Cardiac muscle cell (in vitro differentiated cells and primary cell): Measurements from ENCODE around the gene PKNOX2. TPM values are rescaled to one million over a fixed set of nuclear protein-coding genes. Genes with fewer than 3 reads are reported as not detected.

Experiments used
- DNase-seq, 2 donors: peaks; one replicate each; pipeline versions ENCODE4 v3.0.0 to v3.0.0-alpha.2; 2010 to 2017; ENCODE audit warnings: low read depth in 1 of 2, low spot score in 1 of 2
- H3K27ac ChIP-seq: fragments of 200-600 bp; sonication (generic); 2 replicates; pipeline ENCODE4 v1.5.1; 2016
- H3K27me3 ChIP-seq: fragments of 200-600 bp; sonication (generic); 2 replicates; pipeline ENCODE4 v1.6.0; 2016; ENCODE audit warnings: control low read depth
- H3K36me3 ChIP-seq: fragments of 200-600 bp; sonication (generic); 2 replicates; pipeline ENCODE4 v1.5.1; 2016; ENCODE audit warnings: control low read depth
- H3K4me1 ChIP-seq: fragments of 200-600 bp; sonication (generic); 2 replicates; pipeline ENCODE4 v1.8.1; 2017; ENCODE audit warnings: low read depth, mild to moderate bottlenecking, mixed run types
- H3K4me3 ChIP-seq: fragments of 200-600 bp; sonication (generic); 2 replicates; pipeline ENCODE4 v1.5.1; 2016; ENCODE audit warnings: mild to moderate bottlenecking
- H3K9me3 ChIP-seq: fragments of 200-600 bp; sonication (generic); 2 replicates; pipeline ENCODE4 v1.5.1; 2017; ENCODE audit warnings: low read depth, mild to moderate bottlenecking, control low read depth
- polyA plus RNA-seq: library from polyadenylated mRNA; unstranded; fragments of >200 nt; fragmentation: Nextera tagmentation; extraction: Ambion mirVana; gene quantifications from 2 replicates; pipeline ENCODE4 v1.2.1, GENCODE V29; 2016
- total RNA-seq: library from RNA; depleted of rRNA; stranded (reverse); fragments of >200 nt; gene quantifications from 2 replicates; pipeline ENCODE4 v1.2.3, GENCODE V29; 2016
- TF ChIP-seq, protein P1 (sequence below): IDR thresholded peaks from 2 replicates; pipeline ENCODE4 v1.5.1; 2012; ENCODE audit warnings: low read depth, mild to moderate bottlenecking, low read length

PKNOX2 gene
- total and polyA plus RNA-seq, 2 experiments from 2014 or later = 2.1 to 6.1 TPM

DNA sequence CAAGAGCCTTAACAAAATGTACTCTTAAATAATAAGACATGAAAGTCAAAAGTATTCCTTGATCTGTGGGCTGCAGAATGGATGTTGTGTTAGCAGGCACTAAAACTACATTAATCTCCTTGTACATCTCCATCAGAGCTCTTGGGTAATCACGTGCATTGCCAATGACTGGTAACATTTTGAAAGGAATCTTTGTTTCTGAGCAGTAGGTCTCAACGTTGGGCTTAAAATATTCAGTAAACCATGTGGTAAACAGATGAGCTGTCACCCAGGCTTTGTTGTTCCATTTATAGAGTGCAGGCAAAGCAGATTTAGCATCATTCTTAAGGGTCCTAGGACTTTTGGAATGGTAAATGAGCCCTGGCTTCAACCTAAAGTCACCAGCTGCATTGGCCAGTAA lies 152.9 kb downstream of the PKNOX2 start:
- DNase-seq = no peak
- Histone ChIP-seq H3K27ac (no peak overlapping the region), H3K4me3 (no peak overlapping the region), H3K4me1 (no peaks in the 10 kb centered on the region), H3K9me3 (no peaks in the 10 kb centered on the region), H3K36me3 (no peaks in the 10 kb centered on the region), H3K27me3 (no peaks in the 10 kb centered on the region)
- TF ChIP-seq, protein P1, sequence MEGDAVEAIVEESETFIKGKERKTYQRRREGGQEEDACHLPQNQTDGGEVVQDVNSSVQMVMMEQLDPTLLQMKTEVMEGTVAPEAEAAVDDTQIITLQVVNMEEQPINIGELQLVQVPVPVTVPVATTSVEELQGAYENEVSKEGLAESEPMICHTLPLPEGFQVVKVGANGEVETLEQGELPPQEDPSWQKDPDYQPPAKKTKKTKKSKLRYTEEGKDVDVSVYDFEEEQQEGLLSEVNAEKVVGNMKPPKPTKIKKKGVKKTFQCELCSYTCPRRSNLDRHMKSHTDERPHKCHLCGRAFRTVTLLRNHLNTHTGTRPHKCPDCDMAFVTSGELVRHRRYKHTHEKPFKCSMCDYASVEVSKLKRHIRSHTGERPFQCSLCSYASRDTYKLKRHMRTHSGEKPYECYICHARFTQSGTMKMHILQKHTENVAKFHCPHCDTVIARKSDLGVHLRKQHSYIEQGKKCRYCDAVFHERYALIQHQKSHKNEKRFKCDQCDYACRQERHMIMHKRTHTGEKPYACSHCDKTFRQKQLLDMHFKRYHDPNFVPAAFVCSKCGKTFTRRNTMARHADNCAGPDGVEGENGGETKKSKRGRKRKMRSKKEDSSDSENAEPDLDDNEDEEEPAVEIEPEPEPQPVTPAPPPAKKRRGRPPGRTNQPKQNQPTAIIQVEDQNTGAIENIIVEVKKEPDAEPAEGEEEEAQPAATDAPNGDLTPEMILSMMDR = no peak

DNA sequence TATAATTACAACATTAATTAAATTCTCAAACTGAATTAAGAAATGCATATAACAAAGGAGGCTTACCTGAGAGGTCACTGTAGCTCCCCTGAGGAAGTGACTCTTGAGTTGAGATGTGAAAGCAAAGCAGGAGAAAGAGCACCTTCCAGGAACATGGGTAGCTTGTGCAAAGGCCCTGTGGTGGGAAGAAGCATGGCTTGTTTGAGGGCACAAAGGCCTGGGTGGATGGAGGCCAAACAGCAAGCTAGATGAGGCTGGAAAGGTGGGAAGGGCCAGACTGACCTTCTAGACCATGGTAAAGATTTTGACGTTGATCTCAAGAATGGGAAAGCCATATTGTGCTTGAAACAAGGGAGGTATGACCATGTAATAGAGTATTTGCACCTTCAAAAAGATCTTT lies 155.1 kb downstream of the PKNOX2 start:
- no peak for DNase-seq

DNA sequence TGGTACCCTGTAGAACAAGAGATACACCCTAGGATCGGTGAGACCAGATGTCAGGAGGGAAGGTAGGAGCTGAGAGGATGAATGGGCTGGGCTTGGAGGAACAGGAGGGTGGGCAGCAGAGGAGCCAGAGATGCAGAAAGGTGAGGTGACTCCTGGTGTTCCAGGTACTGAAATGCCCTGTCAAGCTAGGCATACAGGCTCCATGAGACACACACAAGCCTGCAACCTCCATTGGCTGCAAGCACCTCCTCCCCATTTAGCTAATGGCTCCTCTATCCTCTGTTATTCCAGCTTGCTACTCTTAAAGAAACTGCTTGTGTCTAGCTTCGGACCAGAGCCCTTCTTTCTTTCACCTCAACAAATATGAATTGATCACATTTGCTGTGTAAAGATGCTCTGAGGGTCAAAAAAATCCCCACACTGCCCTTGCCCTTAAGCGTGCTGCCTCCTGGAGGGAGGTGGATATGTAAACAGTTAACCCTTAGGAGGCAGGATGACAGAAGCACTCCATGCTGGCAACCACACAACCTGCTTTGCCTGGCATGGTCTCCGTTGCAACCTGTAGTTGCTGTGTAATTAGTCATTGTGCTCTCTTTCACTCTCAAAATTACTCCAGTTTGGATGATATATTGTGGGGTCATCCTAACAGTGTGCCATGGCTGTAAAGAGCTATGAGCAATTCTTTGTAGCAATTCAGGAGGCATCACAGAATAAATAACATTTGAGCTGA lies 156.0 kb downstream of the PKNOX2 start:
- TF ChIP-seq, protein P1 = no peak
- no peak for DNase-seq
- no peaks in the 10 kb centered on the region for H3K9me3 ChIP-seq
- no peaks in the 10 kb centered on the region for H3K36me3 ChIP-seq
- no peaks in the 10 kb centered on the region for H3K4me1 ChIP-seq
- no peak overlapping the region for H3K27ac ChIP-seq
- no peak overlapping the region for H3K4me3 ChIP-seq
- H3K27me3 ChIP-seq = no peaks in the 10 kb centered on the region

More for the DNA sequence above, 155.1 kb downstream of the PKNOX2 start:
- Histone ChIP-seq H3K36me3 (no peaks in the 10 kb centered on the region), H3K9me3 (no peaks in the 10 kb centered on the region), H3K4me1 (no peaks in the 10 kb centered on the region), H3K27me3 (no peaks in the 10 kb centered on the region), H3K4me3 (no peak overlapping the region), H3K27ac (no peak overlapping the region)
- TF ChIP-seq, protein P1 = no peak

DNA sequence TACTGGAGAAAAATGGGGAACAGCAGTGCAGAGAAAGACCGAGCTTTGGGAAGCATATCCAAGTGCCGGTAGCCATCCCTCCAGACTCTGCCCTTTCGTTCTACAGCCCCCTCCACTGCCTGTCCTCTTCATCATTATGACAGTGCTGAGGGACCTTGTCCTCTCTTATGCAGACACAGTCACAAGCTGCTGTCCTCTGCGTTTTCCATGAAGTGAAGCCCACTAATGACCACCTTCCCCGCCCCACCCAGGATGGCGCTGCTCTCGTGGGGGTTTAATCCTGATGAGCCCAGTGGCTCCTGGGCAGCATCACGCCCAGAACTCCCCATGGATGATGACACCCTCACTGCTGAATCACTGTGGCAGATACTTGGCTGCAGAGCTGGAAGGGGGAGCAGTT lies 157.7 kb downstream of the PKNOX2 start:
- DNase-seq = no peak
- no peaks in the 10 kb centered on the region for H3K36me3 ChIP-seq
- no peak overlapping the region for H3K4me3 ChIP-seq
- no peaks in the 10 kb centered on the region for H3K4me1 ChIP-seq
- H3K9me3 ChIP-seq = no peaks in the 10 kb centered on the region
- no peaks in the 10 kb centered on the region for H3K27me3 ChIP-seq
- TF ChIP-seq, protein P1 = no peak
- no peak overlapping the region for H3K27ac ChIP-seq

DNA sequence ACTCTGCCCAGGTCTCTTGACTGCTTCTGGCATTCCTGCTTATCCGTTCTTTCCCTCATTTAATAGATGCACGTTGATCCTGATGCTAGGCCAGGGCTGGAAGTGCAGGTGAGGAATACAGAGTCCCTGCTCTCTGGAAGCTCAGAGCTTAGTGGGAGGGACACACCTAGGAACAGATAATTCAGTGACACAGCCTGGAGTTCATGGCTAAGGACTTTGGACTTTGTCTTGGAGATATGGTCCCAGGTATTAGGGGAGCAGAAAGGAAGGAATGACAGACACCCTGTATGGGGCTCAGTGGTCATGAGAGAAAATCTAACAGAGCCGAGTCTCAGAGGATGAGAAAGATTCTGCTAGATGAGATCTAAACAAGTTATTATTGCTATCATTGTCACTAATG lies 160.6 kb downstream of the PKNOX2 start:
- Histone ChIP-seq H3K4me3 (no peak overlapping the region), H3K9me3 (no peaks in the 10 kb centered on the region), H3K27ac (no peak overlapping the region), H3K36me3 (no peaks in the 10 kb centered on the region), H3K27me3 (no peaks in the 10 kb centered on the region), H3K4me1 (peaks cover 2% of the 10 kb centered on the region)
- no peak for DNase-seq
- TF ChIP-seq, protein P1 = no peak
